Purkinje cell (primary cell): ENCODE measurements around the gene GPR45. TPM values are rescaled to one million over a fixed set of nuclear protein-coding genes. Genes with fewer than 3 reads are reported as not detected.

ENCODE experiments used
- polyA plus RNA-seq: library from polyadenylated mRNA; unstranded; fragments of >200 nt; fragmentation: Nextera tagmentation; gene quantifications from 2 replicates; pipeline ENCODE4 v1.2.1, GENCODE V29; 2014

The GPR45 gene
- polyA plus RNA-seq: not detected in 2 replicates

GRCh38 chr2:105241443-105241842, at the start of gene GPR45:
Gene GPR45, plus strand, starts transcription at chr2:105241743. Its CDS starts 116 bp downstream, at chr2:105241859.

Other genes with a start within 250 kb of the GPR45 start
- 82.9 and 126 TPM in 2 replicates for gene MRPS9, start 203.7 kb upstream of the GPR45 start, polyA plus RNA-seq
- gene TGFBRAP1, start 88.0 kb downstream of the GPR45 start, polyA plus RNA-seq: 2.3 and 3.5 TPM in 2 replicates
- 38.0 and 43.4 TPM in 2 replicates for gene C2orf49, start 95.8 kb downstream of the GPR45 start, polyA plus RNA-seq
- 25.2 TPM in 1 of 2 replicates, not detected in the other for gene FHL2, start 157.3 kb downstream of the GPR45 start, polyA plus RNA-seq